ENCODE results near the gene FAF1. TPM values are rescaled to one million over a fixed set of nuclear protein-coding genes. Genes with fewer than 3 reads are reported as not detected.
"Not testable (repeated sequence)": the region's sequence is repeated elsewhere in the genome, so short reads cannot be mapped to it uniquely, and the experiment has no call there.

Gene FAF1
- total RNA-seq: 10 to 100 TPM; 53.9 to 59.3 (median 55.6) TPM
- polyA plus RNA-seq: 10 to 100 TPM; 27.5 to 39.0 (median 31.0) TPM

- peak; percentile 98 for DNase-seq
- TF ChIP-seq EP300 (IDR thresholded peaks at IDR 0.05): peak in 1 of 4 donors; percentile 67
- peak in 3 of 4 experiments; percentile 23 to 40 (median 28) for TF ChIP-seq CTCF (IDR thresholded peaks at IDR 0.05)
- TF ChIP-seq POLR2A (IDR thresholded peaks at IDR 0.05): peak; percentile 93 to 94
- TF ChIP-seq POLR2AphosphoS5 (IDR thresholded peaks at IDR 0.05): peak; percentile 94 to 99 (median 96)
- Histone ChIP-seq H3K4me1 (peaks cover 0 to 20% (median 17%) of the 10 kb centered on the region in 4 donors), H3K9me3 (no peaks in the 10 kb centered on the region), H3K27me3 (no peaks in the 10 kb centered on the region), H3K36me3 (no peaks in the 10 kb centered on the region), H3K27ac (peak within 1 kb of the TSS; percentile 83 to 91 (median 88)), H3K4me3 (peak within 1 kb of the TSS; percentile 69 to 80 (median 72))
- 0 to 1% methylated on average over 80 of the region's 80 CpGs for WGBS, 2 donors
- intact Hi-C loops (cut with DNase I): loop anchor here (1.0 to 10.0 kb wide), 4 partner anchors 8 to 915 kb away; partner anchors contain the start of gene NRDC
Measured at GRCh38 chr1:50959913-50960844, at the start of gene FAF1. TSS of gene FAF1 (minus strand) at chr1:50960267. CDS start at chr1:50959811, 456 bp downstream.

- WGBS, 2 donors: 65 to 87% methylated on average over 3 of the region's 3 CpGs
- intact Hi-C loops (cut with DNase I): no loop called here
- DNase-seq: no peak
- TF ChIP-seq POLR2A (IDR thresholded peaks at IDR 0.05) (no peak), EP300 (IDR thresholded peaks at IDR 0.05) (no peak), CTCF (IDR thresholded peaks at IDR 0.05) (no peak), POLR2AphosphoS5 (IDR thresholded peaks at IDR 0.05) (no peak)
- peaks cover 0 to 5% (median 2%) of the 10 kb centered on the region in 4 donors for H3K9me3 ChIP-seq
- H3K36me3 ChIP-seq: no peaks in the 10 kb centered on the region
- H3K27me3 ChIP-seq: no peaks in the 10 kb centered on the region
- no peaks in the 10 kb centered on the region for H3K4me1 ChIP-seq
- no peak overlapping the region for H3K4me3 ChIP-seq
- H3K27ac ChIP-seq: no peak overlapping the region
Measured at GRCh38 chr1:51009381-51009780, 49.3 kb upstream of the FAF1 start.

- 85 to 88% methylated on average over 4 of the region's 4 CpGs for WGBS, 2 donors
- H3K36me3 ChIP-seq; H3K4me1 ChIP-seq; intact Hi-C loops (cut with DNase I); H3K9me3 ChIP-seq; H3K27me3 ChIP-seq; H3K4me3 ChIP-seq; DNase-seq; H3K27ac ChIP-seq: not testable (repeated sequence)
Measured at GRCh38 chr1:51005549-51005948, 45.5 kb upstream of the FAF1 start.

- Histone ChIP-seq H3K36me3 (no peaks in the 10 kb centered on the region), H3K27ac (no peak overlapping the region), H3K4me1 (no peaks in the 10 kb centered on the region), H3K9me3 (no peaks in the 10 kb centered on the region), H3K4me3 (no peak overlapping the region), H3K27me3 (no peaks in the 10 kb centered on the region)
- TF ChIP-seq POLR2A (IDR thresholded peaks at IDR 0.05) (no peak), EP300 (IDR thresholded peaks at IDR 0.05) (no peak), CTCF (IDR thresholded peaks at IDR 0.05) (no peak), POLR2AphosphoS5 (IDR thresholded peaks at IDR 0.05) (no peak)
- no peak for DNase-seq
- 93% methylated on average over 6 of the region's 6 CpGs for WGBS, 2 donors
- intact Hi-C loops (cut with DNase I): no loop called here
Measured at GRCh38 chr1:51002516-51002915, 42.4 kb upstream of the FAF1 start.

GRCh38 chr1:51000651-51001050 lies 40.6 kb upstream of the FAF1 start:
- Histone ChIP-seq H3K27me3 (no peaks in the 10 kb centered on the region), H3K4me1 (no peaks in the 10 kb centered on the region), H3K9me3 (no peaks in the 10 kb centered on the region), H3K27ac (no peak overlapping the region), H3K36me3 (no peaks in the 10 kb centered on the region), H3K4me3 (no peak overlapping the region)
- no peak for DNase-seq
- WGBS, 2 donors: 46 to 48% methylated on average over 2 of the region's 2 CpGs
- intact Hi-C loops (cut with DNase I): no loop called here
- no peak for TF ChIP-seq CTCF (IDR thresholded peaks at IDR 0.05)
- TF ChIP-seq POLR2AphosphoS5 (IDR thresholded peaks at IDR 0.05): no peak
- TF ChIP-seq EP300 (IDR thresholded peaks at IDR 0.05): no peak
- no peak for TF ChIP-seq POLR2A (IDR thresholded peaks at IDR 0.05)
